Endothelial cell of umbilical vein (primary cell): Measurements from ENCODE around the gene CA14. TPM values are rescaled to one million over a fixed set of nuclear protein-coding genes. Genes with fewer than 3 reads are reported as not detected.

ENCODE experiments used
- BruUV-seq: library from RNA; stranded (reverse); fragments of 400-500 nt; replicated peaks from 2 replicates; lab custom pipeline; 2021; lab: Mats Ljungman, UMichigan
- CTCF ChIA-PET: fragments of 300-600, 350-600 bp; sonication (Branson Sonifier 250); formaldehyde crosslinking; loops from one replicate; lab custom pipeline; 2021; ENCODE audit warnings: antibody characterized with exemption, inconsistent platforms; lab: Charles Lee
- POLR2A ChIA-PET: fragments of 300-600, 350-600 bp; sonication (Branson Sonifier 250); formaldehyde crosslinking; loops from one replicate; lab custom pipeline; 2021; ENCODE audit warnings: antibody characterized with exemption, inconsistent platforms; lab: Charles Lee
- DNase-seq: peaks from one replicate; pipeline ENCODE4 v3.0.0-alpha.2; 2011; ENCODE audit warnings: low read depth, low spot score
- FAIRE-seq: peaks from 2 replicates; lab custom pipeline; 2011; peaks lifted over from hg19 to GRCh38; lab: Jason Lieb, UNC
- H2AFZ ChIP-seq: 2 replicates; pipeline ENCODE4 v1.6.0; 2012; ENCODE audit warnings: low read depth, low read length, control low read depth, inconsistent platforms
- H3K27ac ChIP-seq: 2 replicates; pipeline ENCODE4 v1.5.1; 2011; ENCODE audit warnings: low read depth, mild to moderate bottlenecking, control low read depth, low read length, moderate library complexity; ENCODE audit not compliant: insufficient read depth
- H3K27me3 ChIP-seq, 2 experiments: 2 replicates each; pipeline versions ENCODE4 v1.6.0 to v1.6.1; 2011; ENCODE audit warnings: low read length in 2 of 2, mixed read lengths in 1 of 2; ENCODE audit not compliant: control insufficient read depth in 2 of 2, insufficient read depth in 2 of 2
- H3K36me3 ChIP-seq, 2 experiments: 2 replicates in 1 of 2; 3 replicates in 1 of 2; pipeline ENCODE4 v1.5.1; 2011; ENCODE audit warnings: low read length in 2 of 2, mild to moderate bottlenecking in 1 of 2, moderate library complexity in 1 of 2; ENCODE audit not compliant: control insufficient read depth in 2 of 2, insufficient read depth in 2 of 2; ENCODE audit errors: extremely low read depth in 1 of 2
- H3K4me1 ChIP-seq: 3 replicates; pipeline ENCODE4 v1.5.1; 2011; ENCODE audit warnings: mild to moderate bottlenecking, low read length; ENCODE audit not compliant: control insufficient read depth, insufficient read depth; ENCODE audit errors: extremely low read depth
- H3K4me2 ChIP-seq: 2 replicates; pipeline ENCODE4 v1.6.1; 2011; ENCODE audit warnings: low read length, control low read depth, mixed read lengths; ENCODE audit not compliant: insufficient read depth
- H3K4me3 ChIP-seq, 3 experiments: fragments of 200-600 bp in 1 of 3; sonication (generic), shearing (Covaris generic) in 1 of 3; replicated peaks in 1 of 3; 2 replicates each; pipeline ENCODE4 v1.5.1; 2011 to 2016; ENCODE audit warnings: control low read depth in 3 of 3, low read length in 3 of 3, mild to moderate bottlenecking in 2 of 3, inconsistent platforms in 1 of 3, low read depth in 1 of 3, moderate library complexity in 1 of 3; ENCODE audit not compliant: insufficient read depth in 1 of 3
- H3K79me2 ChIP-seq: 2 replicates; pipeline ENCODE4 v1.6.0; 2012; ENCODE audit warnings: low read length, inconsistent platforms; ENCODE audit not compliant: control insufficient read depth, insufficient read depth
- H3K9ac ChIP-seq: replicated peaks from 2 replicates; pipeline ENCODE3; 2011; ENCODE audit warnings: low read length, control low read depth; ENCODE audit not compliant: insufficient read depth; ENCODE audit errors: extremely low read depth
- H3K9me1 ChIP-seq: replicated peaks from 3 replicates; pipeline ENCODE4 v1.6.0; 2011; ENCODE audit warnings: mild to moderate bottlenecking, low read length; ENCODE audit not compliant: control insufficient read depth, insufficient read depth; ENCODE audit errors: extremely low read depth
- H3K9me3 ChIP-seq: replicated peaks from 2 replicates; pipeline ENCODE4 v1.5.1; 2012; ENCODE audit warnings: low read length, inconsistent platforms; ENCODE audit not compliant: control insufficient read depth, insufficient read depth
- H4K20me1 ChIP-seq: replicated peaks from 2 replicates; pipeline ENCODE3; 2011; ENCODE audit warnings: mild to moderate bottlenecking, low read length; ENCODE audit not compliant: control insufficient read depth, insufficient read depth; ENCODE audit errors: extremely low read depth
- EZH2 ChIP-seq: IDR thresholded peaks from 2 replicates; pipeline ENCODE4 v1.6.1; 2012; ENCODE audit warnings: borderline replicate concordance, low read depth, mild to moderate bottlenecking, moderate library complexity, low read length, inconsistent platforms; ENCODE audit not compliant: severe bottlenecking
- FOS ChIP-seq: IDR thresholded peaks from 2 replicates; pipeline ENCODE4 v1.6.1; 2011; ENCODE audit warnings: mild to moderate bottlenecking, low read length, moderate library complexity, borderline replicate concordance; ENCODE audit not compliant: insufficient read depth
- GATA2 ChIP-seq: IDR thresholded peaks from 2 replicates; pipeline ENCODE4 v1.7.0; 2011; ENCODE audit warnings: low read depth, mild to moderate bottlenecking, moderate library complexity, mixed read lengths, low read length; ENCODE audit not compliant: insufficient read length, insufficient read depth
- JUN ChIP-seq: IDR thresholded peaks from 2 replicates; pipeline ENCODE4 v1.6.1; 2011; ENCODE audit warnings: borderline replicate concordance, low read depth; ENCODE audit not compliant: insufficient read length, insufficient read depth
- MAX ChIP-seq: IDR thresholded peaks from 2 replicates; pipeline ENCODE4 v1.6.1; 2011; ENCODE audit not compliant: insufficient read depth, insufficient read length
- MYC ChIP-seq: IDR thresholded peaks from one replicate; pipeline ENCODE4 v1.6.1; 2011; ENCODE audit warnings: mild to moderate bottlenecking, low read depth, low read length
- POLR2A ChIP-seq: IDR thresholded peaks from 2 replicates; pipeline ENCODE4 v1.6.1; 2012; ENCODE audit warnings: low read depth, mild to moderate bottlenecking, control low read depth, low read length
- POLR2AphosphoS5 ChIP-seq: IDR thresholded peaks from 2 replicates; pipeline ENCODE4 v1.6.1; 2012; ENCODE audit warnings: low read depth, mild to moderate bottlenecking, control low read depth, low read length, moderate library complexity; ENCODE audit not compliant: insufficient read depth
- dilution Hi-C: fragments of 300-500 bp; cut with MboI; formaldehyde crosslinking; loops from one replicate; pipeline ENCODE4 v1.15.0; 2019; ENCODE audit warnings: low sequenced_read_pairs; ENCODE audit not compliant: extremely low pct_ligation_motif_present
- intact Hi-C: fragments of 100-400 bp; cut with micrococcal nuclease; formaldehyde crosslinking; loops from one replicate; pipeline ENCODE4 v1.10.0; 2022
- polyA plus RNA-seq, 4 experiments: library from polyadenylated mRNA; depleted of rRNA in 3 of 4; stranded (reverse) in 3 of 4; unstranded in 1 of 4; fragments of >200 nt; gene quantifications; 2 replicates each; pipeline versions ENCODE4 v1.2.1 to v1.2.3, GENCODE V29; 2011 to 2012; ENCODE audit warnings: missing spikeins in 1 of 4
- total RNA-seq: library from RNA; stranded (reverse); gene quantifications from 2 replicates; pipeline ENCODE4 v1.2.3, GENCODE V29; 2021
- TF ChIP-seq, protein P1 (sequence below), 2 donors: IDR thresholded peaks; 1 replicate in 1 of 2; 2 replicates in 1 of 2; pipeline ENCODE4 v1.5.1; 2011; ENCODE audit warnings: low read length in 2 of 2, mild to moderate bottlenecking in 2 of 2, moderate library complexity in 2 of 2, control low read depth in 1 of 2, inconsistent platforms in 1 of 2, low read depth in 1 of 2; ENCODE audit not compliant: insufficient read depth in 1 of 2; ENCODE audit errors: extremely low read depth in 1 of 2

CA14 gene
- total and polyA plus RNA-seq, 2 donors (not counting 3 experiments of a cell fraction or from before 2014, with no cell fraction given), result not detected

GRCh38 chr1:150256554-150257341 is 826 bp upstream of the CA14 start:
- Histone ChIP-seq H3K4me3 (no peak overlapping the region), H3K9ac (no peak overlapping the region), H2AFZ (peak overlapping the region; percentile 0), H3K9me1 (no peaks in the 10 kb centered on the region), H3K27me3 (peaks cover 15 to 27% of the 10 kb centered on the region in 2 experiments), H3K9me3 (no peaks in the 10 kb centered on the region), H3K79me2 (no peaks in the 10 kb centered on the region), H3K4me2 (peak overlapping the region; percentile 44), H4K20me1 (no peaks in the 10 kb centered on the region), H3K27ac (no peak overlapping the region), H3K36me3 (no peaks in the 10 kb centered on the region), H3K4me1 (peaks cover 7% of the 10 kb centered on the region)
- DNase-seq (no peak), FAIRE-seq (no peak)
- dilution Hi-C loops, result no loop called here
- CTCF ChIA-PET, result interaction anchor here (0.9 to 13.2 kb wide), 31 partner anchors 8 to 750 kb away, joined by 3 to 466 read pairs (median 4); partner anchors contain the start of genes APH1A, C1orf54, CIART and FALEC
- POLR2A ChIA-PET, result no interaction called here
- no TSS peak for BruUV-seq
- intact Hi-C loops, result loop anchor here (1.0 to 5.0 kb wide), 2 partner anchors 13 to 666 kb away; partner anchors contain the start of gene APH1A
- TF ChIP-seq POLR2A, result no peak
- no peak for TF ChIP-seq POLR2AphosphoS5
- TF ChIP-seq MAX, result no peak
- no peak for TF ChIP-seq EZH2
- no peak for TF ChIP-seq MYC
- no peak for TF ChIP-seq GATA2
- TF ChIP-seq, protein P1, sequence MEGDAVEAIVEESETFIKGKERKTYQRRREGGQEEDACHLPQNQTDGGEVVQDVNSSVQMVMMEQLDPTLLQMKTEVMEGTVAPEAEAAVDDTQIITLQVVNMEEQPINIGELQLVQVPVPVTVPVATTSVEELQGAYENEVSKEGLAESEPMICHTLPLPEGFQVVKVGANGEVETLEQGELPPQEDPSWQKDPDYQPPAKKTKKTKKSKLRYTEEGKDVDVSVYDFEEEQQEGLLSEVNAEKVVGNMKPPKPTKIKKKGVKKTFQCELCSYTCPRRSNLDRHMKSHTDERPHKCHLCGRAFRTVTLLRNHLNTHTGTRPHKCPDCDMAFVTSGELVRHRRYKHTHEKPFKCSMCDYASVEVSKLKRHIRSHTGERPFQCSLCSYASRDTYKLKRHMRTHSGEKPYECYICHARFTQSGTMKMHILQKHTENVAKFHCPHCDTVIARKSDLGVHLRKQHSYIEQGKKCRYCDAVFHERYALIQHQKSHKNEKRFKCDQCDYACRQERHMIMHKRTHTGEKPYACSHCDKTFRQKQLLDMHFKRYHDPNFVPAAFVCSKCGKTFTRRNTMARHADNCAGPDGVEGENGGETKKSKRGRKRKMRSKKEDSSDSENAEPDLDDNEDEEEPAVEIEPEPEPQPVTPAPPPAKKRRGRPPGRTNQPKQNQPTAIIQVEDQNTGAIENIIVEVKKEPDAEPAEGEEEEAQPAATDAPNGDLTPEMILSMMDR (IDR thresholded peaks at IDR 0.05; ENCODE audit: extremely low read depth in 1 of 2, insufficient read depth in 1 of 2, low read depth in 1 of 2, low read length in 2 of 2), result no peak
- TF ChIP-seq FOS, result no peak
- no peak for TF ChIP-seq JUN
